Measurements from ENCODE around the gene KIAA1328.

Gene KIAA1328

DNA sequence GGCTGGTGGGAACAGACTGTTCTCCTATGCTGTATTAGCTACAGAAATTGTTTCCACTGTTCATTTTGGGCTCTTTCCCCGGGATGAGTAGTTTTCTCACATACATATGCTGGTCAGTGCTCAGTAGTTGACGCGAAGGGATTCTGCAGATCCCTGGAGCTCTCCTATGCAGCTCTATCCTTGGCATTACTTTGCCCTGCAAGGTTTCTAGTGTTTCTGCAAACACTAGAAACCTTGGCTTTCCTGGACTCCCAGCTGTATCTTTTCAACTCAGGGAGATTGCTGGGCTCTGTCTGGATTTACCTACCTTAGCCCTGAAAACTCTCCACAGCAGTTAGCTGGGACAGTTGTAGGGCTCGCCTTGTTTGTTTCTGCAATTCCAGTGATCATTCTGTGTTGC, 10.9 kb downstream of the KIAA1328 start:
- Mint-ChIP-seq H3K27me3 (ENCODE audit: low read depth) (no peaks in the 10 kb centered on the region), H3K4me1 (no peaks in the 10 kb centered on the region), H3K4me3 (no peak overlapping the region), H3K36me3 (ENCODE audit: low read depth) (peaks cover 60% of the 10 kb centered on the region), H3K27ac (no peak overlapping the region), H3K9me3 (peaks cover 4% of the 10 kb centered on the region)
- TF ChIP-seq, protein P1, sequence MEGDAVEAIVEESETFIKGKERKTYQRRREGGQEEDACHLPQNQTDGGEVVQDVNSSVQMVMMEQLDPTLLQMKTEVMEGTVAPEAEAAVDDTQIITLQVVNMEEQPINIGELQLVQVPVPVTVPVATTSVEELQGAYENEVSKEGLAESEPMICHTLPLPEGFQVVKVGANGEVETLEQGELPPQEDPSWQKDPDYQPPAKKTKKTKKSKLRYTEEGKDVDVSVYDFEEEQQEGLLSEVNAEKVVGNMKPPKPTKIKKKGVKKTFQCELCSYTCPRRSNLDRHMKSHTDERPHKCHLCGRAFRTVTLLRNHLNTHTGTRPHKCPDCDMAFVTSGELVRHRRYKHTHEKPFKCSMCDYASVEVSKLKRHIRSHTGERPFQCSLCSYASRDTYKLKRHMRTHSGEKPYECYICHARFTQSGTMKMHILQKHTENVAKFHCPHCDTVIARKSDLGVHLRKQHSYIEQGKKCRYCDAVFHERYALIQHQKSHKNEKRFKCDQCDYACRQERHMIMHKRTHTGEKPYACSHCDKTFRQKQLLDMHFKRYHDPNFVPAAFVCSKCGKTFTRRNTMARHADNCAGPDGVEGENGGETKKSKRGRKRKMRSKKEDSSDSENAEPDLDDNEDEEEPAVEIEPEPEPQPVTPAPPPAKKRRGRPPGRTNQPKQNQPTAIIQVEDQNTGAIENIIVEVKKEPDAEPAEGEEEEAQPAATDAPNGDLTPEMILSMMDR (IDR thresholded peaks at IDR 0.05; ENCODE audit: unreplicated experiment in 3 of 3): no peak

DNA sequence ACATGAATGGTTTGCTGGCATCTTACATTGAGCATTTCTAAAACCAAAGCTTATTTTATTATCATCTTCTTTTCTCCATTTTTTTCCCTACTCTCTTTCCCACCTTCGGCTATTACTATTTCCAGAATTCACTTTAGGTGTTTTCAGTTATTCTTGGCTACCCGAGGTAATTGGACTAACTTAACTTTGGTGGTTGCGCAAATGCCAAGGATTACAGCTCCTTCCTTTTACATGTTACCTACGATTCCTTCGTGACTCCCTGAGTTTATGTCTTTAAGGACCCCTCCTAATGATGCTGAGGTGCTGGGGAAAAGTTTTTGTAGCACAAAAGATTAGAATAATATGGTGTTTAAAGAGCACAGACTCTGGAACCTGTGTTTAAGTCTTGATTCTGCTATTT, 14.3 kb downstream of the KIAA1328 start:
- peaks cover 35% of the 10 kb centered on the region for H3K36me3 Mint-ChIP-seq (ENCODE audit: low read depth)
- no peak overlapping the region for H3K4me3 Mint-ChIP-seq
- H3K27ac Mint-ChIP-seq: no peak overlapping the region
- peaks cover 4% of the 10 kb centered on the region for H3K9me3 Mint-ChIP-seq
- TF ChIP-seq, protein P1 (IDR thresholded peaks at IDR 0.05; ENCODE audit: unreplicated experiment in 3 of 3): no peak
- H3K27me3 Mint-ChIP-seq (ENCODE audit: low read depth): no peaks in the 10 kb centered on the region
- H3K4me1 Mint-ChIP-seq: no peaks in the 10 kb centered on the region

DNA sequence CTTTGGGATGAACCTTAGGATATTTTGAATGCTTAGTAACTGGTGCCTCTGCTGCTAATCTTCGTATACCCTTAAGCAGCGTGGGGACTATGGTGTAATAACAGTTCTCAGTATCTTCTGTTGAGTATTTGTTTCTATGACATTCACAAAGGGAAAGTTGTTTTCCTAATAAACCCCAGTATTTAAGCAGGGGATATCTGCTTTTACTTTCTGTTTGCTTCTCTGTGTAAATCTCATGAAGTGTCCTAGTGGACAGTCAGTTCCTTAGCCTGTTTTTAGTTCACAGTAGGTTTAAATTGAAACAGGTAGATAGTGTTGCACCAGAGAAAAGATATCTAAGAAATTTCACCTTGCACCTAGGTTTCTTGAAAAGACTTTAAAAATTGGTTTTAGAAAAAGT, 14.9 kb downstream of the KIAA1328 start:
- Mint-ChIP-seq H3K4me3 (no peak overlapping the region), H3K27me3 (ENCODE audit: low read depth) (no peaks in the 10 kb centered on the region), H3K4me1 (no peaks in the 10 kb centered on the region), H3K9me3 (peaks cover 4% of the 10 kb centered on the region), H3K27ac (no peak overlapping the region), H3K36me3 (ENCODE audit: low read depth) (peaks cover 30% of the 10 kb centered on the region)
- TF ChIP-seq, protein P1 (IDR thresholded peaks at IDR 0.05; ENCODE audit: unreplicated experiment in 3 of 3): no peak

DNA sequence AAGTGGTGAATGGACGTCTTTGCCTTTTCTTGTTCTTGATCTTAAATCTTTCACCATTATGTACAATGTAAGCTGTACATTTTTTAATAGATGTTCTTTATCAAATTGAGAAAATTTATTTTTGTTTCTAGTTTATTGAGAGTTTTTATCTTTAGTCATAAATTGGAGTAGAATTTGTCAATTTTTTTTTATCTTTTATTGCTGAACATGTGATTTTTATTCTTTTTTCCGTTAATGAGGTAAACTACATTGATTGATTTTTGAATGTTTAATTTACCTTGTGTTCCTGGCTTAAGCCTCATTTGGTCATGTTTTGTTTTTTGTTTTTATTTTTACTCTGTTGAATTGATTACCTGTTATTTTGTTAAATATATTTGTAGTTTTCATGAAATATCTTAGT, 19.7 kb downstream of the KIAA1328 start:
- H3K4me1 Mint-ChIP-seq: no peaks in the 10 kb centered on the region
- TF ChIP-seq, protein P1 (IDR thresholded peaks at IDR 0.05; ENCODE audit: unreplicated experiment in 3 of 3): no peak
- H3K36me3 Mint-ChIP-seq (ENCODE audit: low read depth): peaks cover 44% of the 10 kb centered on the region
- no peak overlapping the region for H3K4me3 Mint-ChIP-seq
- H3K9me3 Mint-ChIP-seq: peaks cover 19% of the 10 kb centered on the region
- H3K27ac Mint-ChIP-seq: no peak overlapping the region
- H3K27me3 Mint-ChIP-seq (ENCODE audit: low read depth): no peaks in the 10 kb centered on the region

DNA sequence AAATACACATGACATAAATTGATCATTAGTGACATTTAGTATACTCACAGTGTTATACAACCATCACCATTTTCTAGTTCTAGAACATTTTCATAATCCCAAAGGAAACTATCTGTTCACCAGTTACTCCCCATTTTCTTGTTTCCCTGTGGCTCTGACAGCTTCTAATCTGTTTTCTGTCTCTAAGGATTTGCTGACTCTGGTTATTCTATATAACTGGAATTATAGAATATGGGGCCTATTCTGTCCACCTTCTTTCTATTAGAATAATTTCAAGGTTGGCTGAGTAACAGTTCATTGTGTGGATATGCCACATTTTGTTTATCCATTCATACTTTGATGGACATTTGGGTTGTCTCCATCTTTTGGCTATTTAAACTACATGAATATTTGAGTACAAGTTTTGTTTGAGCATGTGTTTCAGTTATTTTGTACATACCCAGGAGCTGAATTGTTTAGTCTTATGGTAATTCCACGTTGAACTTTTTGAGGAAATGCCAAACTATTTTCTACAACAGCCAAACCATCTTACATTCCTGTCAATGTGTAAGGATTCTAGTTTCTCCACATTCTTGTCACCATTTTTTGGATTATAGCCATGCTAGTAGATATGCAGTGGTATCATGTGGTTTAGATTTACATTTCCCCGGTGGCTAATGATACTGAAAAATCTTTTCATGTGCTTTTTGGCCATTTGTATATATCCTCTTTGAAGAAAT, 20.5 kb downstream of the KIAA1328 start:
- H3K27ac Mint-ChIP-seq: no peak overlapping the region
- TF ChIP-seq, protein P1 (IDR thresholded peaks at IDR 0.05; ENCODE audit: unreplicated experiment in 3 of 3): no peak
- no peaks in the 10 kb centered on the region for H3K27me3 Mint-ChIP-seq (ENCODE audit: low read depth)
- H3K4me3 Mint-ChIP-seq: no peak overlapping the region
- no peaks in the 10 kb centered on the region for H3K4me1 Mint-ChIP-seq
- H3K36me3 Mint-ChIP-seq (ENCODE audit: low read depth): peaks cover 52% of the 10 kb centered on the region
- peaks cover 24% of the 10 kb centered on the region for H3K9me3 Mint-ChIP-seq
